HG03159 (cell line): ENCODE measurements around the gene TMEM43.

Source experiments
- ATAC-seq: cut with Tn5 transposase; IDR thresholded peaks from one replicate; pipeline ENCODE4 v1.9.1; 2021; ENCODE audit warnings: mild to moderate bottlenecking, moderate library complexity; ENCODE audit not compliant: unreplicated experiment

TMEM43 gene

DNA sequence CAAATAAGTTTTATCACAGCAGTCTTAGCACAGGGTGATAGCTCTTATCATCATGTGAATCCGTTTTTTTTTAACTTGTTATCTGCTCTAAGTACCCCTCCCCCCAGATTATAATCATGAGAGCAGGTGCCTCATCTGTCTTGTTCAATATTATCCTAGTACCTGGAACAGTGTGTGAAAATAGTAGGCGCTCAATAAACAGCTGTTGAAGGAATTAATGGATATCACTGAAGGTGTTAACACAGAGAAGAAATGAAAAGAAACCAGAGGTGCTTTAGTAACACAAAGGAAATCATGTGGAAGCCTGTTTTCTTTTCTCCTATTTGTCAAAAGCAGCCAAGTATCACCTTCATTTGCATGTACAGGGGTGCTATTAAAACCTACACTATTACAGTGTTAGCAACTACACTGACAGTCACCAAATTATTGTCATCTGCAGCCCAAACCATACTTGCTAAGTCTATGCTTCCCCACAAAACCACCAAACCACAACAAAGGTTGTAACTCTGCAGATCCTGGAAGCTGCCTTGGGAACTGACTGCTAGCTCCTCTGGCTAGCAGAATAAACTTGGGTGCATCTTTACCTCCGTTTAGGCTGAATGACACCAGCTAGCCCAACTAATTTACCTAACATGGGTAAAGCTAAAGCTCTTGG, 50.7 kb downstream of the TMEM43 start:
- no peak for ATAC-seq

DNA sequence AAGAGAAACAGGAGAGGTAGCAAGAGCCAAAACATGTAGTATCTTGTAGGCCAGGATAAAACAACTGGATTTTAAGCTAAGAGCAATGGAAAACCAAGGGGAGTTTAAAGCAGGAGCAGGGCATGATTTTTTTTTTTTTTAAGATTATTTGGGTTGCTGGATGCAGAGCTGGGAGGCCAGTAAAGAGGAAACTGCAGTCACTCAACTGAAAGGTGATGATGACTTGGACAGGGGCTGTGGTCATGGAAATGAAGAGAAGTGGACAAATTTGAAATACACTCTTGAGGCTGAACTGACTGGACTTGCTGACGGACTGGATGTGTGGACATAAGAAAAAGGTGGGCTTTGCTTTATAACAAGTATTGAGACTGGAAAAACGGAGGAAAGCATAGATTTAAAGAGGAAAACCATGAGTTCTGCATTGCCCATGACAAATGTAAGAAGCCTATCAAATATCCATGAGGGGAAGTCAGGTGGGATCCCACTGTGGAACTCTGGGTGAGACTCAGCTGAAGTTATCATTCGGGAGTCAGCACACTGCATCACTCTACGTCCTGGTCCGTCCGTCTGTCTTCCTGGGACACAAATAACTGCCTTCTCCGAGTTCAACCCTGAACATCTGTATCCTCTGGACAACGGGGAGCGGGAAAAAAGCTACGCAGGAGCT, 52.9 kb downstream of the TMEM43 start:
- ATAC-seq: peak; percentile 0

DNA sequence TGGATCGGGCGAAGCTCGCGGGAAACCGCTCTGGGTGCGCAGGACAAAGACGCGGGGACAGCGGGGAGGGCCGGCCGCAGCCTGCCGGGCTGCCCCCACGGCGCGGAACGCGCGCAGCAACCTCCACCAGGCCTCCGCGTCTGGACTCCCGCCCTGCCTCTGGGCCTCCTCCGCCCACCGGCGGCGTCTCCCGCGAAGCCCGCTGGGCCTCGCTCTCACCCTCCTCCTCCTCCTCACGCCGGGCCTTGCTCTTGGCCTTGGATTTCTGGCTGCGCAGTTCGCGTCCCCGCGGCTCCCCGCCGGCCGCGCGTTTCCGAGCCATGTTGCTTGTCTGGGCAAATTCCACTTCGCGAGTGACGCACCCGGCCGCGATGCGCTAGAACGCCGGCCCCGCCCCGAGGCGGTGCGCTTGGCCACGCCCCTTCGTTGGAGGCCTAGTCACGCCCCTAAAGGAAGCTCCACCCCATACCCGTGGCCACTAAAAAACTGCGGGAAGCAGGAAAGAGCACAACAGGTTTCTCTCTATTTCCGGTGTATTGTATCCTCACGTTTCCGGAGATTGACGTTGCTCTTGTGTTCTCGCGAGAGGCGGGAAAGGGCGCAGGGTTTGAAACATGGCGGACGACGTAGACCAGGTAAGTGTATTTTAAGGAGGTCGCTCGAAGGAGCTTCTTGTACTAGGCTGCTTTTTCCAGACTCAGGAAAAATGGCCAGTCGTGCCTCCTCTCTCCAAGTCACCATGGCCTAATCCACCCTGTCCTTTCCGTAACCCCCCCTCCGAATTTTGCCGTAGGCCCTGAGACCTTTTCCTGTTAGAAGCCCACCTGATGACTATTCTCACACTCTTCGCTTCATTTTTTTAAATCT, 53.6 kb downstream of the TMEM43 start, which contains the start of the genes LSM3 and XPC:
LSM3 (plus strand) TSS at position 571 of the 867 bp plus-strand sequence; CDS start at position 615, 44 bp downstream.
XPC (minus strand) TSS at position 355 of the 867 bp plus-strand sequence; CDS start at position 322, 33 bp downstream.
- ATAC-seq: peak; percentile 94

DNA sequence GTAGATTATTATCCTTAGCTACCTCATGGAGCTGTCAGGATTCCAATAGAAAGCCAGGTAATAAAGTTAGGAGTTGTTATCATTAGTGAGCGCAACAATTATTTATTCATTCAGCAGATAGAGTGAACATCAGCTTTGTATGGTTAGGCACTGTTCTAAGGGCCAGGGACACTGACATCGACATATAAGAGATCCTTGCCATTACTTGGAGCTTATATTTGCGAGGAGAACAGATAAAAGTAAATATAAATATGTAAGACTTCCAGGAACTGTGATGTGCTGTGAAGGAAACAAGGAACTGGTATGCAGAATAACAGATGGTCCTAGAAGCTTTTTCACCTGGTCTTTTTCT, 54.2 kb downstream of the TMEM43 start:
- ATAC-seq: no peak

DNA sequence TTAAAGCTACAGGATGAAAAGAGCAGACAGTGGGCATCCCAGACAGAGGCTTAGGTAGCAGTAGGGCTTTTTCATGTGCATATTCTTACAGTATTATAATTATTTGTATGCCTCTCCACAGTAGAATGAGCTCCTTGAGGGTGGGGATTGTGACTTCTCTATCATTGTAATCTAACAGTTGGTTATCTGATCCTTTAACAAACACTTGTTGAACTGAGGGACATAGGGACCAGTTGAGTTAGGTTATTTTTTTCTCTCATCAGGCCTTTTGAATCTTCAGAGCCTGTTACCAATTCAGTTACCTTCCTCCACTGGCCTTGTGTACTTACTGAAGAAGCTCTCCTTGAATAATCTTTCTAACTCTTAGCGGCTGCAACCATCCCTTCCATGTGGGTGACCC, 54.9 kb downstream of the TMEM43 start:
- ATAC-seq: no peak

DNA sequence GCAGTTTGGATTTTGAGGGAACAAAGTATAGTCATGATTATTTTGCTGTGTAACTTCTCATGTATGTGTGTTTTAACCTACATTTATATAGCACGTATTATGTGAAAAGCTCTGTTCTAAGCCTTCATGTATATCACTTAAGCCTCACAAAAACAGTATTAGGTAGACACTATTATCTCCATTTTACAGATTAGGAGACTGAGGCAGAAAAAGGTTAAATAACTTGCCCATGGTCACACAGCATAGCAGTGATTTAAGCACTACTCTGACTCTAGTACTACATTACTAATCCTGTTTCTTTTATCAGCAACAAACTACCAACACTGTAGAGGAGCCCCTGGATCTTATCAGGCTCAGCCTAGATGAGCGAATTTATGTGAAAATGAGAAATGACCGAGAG, 56.4 kb downstream of the TMEM43 start:
- no peak for ATAC-seq

DNA sequence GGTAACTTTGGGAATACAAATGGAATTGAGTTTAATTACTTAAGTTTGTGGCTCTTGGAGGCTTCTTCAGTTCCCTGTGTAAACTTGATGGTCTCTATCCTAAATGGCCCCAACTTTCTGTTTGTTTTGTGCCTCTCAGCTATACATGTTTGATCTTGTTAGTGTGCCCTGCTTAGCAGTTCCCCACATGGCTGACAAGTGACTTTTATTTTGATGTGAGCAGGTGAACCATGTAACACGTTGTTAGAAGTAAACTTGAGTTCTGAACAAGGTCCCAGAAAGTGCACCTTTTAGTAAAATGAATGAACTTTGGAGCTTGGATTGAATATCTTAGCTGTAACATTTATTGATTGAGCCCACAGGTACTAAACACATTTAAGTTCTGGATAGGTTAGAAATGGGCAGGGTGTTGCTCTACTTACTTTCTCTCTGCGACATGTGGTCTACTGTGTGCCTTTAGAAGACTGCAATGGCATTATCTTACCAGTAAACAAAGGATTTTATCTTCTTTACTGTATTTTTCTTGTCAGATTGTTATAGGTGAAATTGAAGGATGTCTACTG, 58.2 kb downstream of the TMEM43 start:
- no peak for ATAC-seq

DNA sequence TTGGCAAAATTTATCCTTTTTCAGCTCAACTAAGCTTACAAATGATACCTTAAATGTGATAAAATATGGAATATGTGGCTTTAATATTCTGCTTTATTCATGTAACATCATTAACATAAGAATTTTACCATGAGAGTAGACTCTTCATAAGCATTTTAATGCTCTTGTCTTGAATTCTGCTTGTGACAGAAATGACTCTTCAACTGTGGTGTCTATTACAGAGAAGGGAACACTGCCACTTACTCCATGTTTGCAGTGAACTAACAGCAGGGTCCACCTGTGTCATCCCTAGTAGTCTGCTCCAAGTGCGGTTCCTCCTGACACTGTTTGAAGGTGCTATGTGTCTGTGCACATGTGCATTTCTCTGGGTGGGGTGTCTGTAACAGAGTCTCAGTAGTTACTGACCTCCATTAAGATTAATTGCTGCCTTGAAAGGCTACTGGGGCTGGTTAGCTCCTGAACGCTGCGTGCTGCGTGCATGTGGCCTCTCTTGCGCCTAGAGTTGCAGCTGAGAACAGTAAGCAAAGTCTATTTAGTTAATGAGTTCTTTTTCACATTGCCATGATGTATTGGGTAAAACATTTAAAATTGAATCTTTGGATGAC, 62.1 kb downstream of the TMEM43 start:
- no peak for ATAC-seq

DNA sequence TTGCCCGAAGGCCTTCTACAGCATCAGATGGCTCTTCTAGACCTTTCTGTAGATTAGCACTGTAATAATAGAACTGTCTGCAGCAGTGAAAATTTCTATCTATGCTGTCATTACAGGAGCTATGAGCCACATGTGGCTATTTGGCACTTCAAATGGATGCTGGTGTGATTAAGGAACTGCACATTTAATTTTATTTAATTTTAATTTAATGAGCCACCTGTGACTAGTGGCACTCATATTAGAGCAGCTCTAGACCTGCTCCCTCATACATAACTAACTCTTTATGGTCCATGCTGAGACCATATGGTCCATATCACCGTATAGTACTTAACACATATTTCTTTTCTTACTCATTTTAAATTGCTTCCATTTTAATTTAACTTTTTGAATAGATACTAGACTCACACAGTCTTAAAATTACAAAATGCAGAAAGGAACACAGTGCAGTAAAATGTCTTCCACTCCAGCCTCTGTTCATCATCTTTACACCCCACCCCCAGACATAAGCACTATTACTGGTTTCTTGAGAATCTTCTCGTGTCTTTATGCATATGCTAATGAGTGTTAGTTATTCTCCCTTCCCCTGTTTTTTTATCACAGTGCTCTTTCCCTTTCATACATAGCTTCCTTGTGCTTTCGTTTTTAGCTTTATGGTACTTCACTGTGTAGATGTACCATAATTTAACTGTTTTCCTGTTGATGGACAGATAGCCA, 63.3 kb downstream of the TMEM43 start:
- no peak for ATAC-seq
